Lower lobe of right lung (tissue), 2 donors: ENCODE measurements around the gene SEC63. TPM values are rescaled to one million over a fixed set of nuclear protein-coding genes. Genes with fewer than 3 reads are reported as not detected.

Source experiments
- ATAC-seq, 2 donors: fragments of 200-7000 bp; cut with Tn5 transposase; one replicate each; pipeline ENCODE4 v1.9.1; 2020 to 2022; ENCODE audit warnings: mild to moderate bottlenecking in 2 of 2, moderate library complexity in 2 of 2
- DNase-seq: peaks from one replicate; pipeline ENCODE4 v3.0.0-alpha.2; 2020
- H3K27ac ChIP-seq: fragments of 200-600 bp; one replicate; pipeline ENCODE4 v1.8.0; 2022
- H3K27me3 ChIP-seq: fragments of 200-600 bp; one replicate; pipeline ENCODE4 v1.8.0; 2022; ENCODE audit warnings: low read depth
- H3K36me3 ChIP-seq: fragments of 200-600 bp; one replicate; pipeline ENCODE4 v1.8.0; 2022; ENCODE audit warnings: mild to moderate bottlenecking
- H3K4me1 ChIP-seq: fragments of 200-600 bp; one replicate; pipeline ENCODE4 v1.8.0; 2022
- H3K4me3 ChIP-seq: fragments of 200-600 bp; one replicate; pipeline ENCODE4 v1.8.0; 2022; ENCODE audit warnings: mild to moderate bottlenecking
- H3K9me3 ChIP-seq: fragments of 200-600 bp; one replicate; pipeline ENCODE4 v1.8.0; 2022
- intact Hi-C: fragments of 100-400 bp; cut with DNase I; formaldehyde crosslinking; loops from one replicate; pipeline ENCODE4 v1.11.0; 2022
- total RNA-seq: library from RNA; stranded (reverse); fragmentation: NEBNext Ultra II Directional; extraction: Animal tissue kit (Norgen Biotek cat#: 25700); gene quantifications from one replicate; pipeline ENCODE4 v1.2.1, GENCODE V29; 2021
- TF ChIP-seq, protein P1 (sequence below): fragments of 200-600 bp; IDR thresholded peaks from one replicate; pipeline ENCODE4 v1.8.0; 2022; ENCODE audit warnings: antibody characterized with exemption, mild to moderate bottlenecking
- donor health status: DM: no; HTN: yes; CAD: no; lungs with severe emphysema.

Gene SEC63
- total RNA-seq, 1 donor from 2014 or later = 96.5 TPM

DNA sequence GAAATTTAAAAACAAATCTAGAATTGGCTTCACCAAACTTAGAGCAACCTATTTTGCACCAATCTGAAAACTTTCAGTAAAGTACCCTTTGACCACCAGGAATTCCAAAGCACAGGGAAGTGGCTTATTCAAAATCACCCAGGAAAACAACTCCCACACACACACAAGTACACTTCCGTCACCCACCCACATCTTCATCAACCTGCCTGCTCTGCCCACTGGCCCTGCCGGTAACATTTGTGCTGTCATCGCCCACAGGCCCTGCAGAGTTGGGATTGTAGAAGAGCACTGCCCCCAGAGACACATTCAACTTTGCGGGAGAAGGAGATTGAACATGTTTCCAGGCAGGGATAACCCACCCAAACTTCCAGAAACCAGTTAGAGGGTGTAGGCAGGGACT is 114.6 kb downstream of the SEC63 start:
- intact Hi-C loops = no loop called here
- H3K27me3 ChIP-seq = peaks cover 12% of the 10 kb centered on the region
- H3K27ac ChIP-seq = no peak overlapping the region
- H3K4me1 ChIP-seq = peaks cover 7% of the 10 kb centered on the region
- no peaks in the 10 kb centered on the region for H3K36me3 ChIP-seq
- no peaks in the 10 kb centered on the region for H3K9me3 ChIP-seq
- no peak for ATAC-seq
- TF ChIP-seq, protein P1, sequence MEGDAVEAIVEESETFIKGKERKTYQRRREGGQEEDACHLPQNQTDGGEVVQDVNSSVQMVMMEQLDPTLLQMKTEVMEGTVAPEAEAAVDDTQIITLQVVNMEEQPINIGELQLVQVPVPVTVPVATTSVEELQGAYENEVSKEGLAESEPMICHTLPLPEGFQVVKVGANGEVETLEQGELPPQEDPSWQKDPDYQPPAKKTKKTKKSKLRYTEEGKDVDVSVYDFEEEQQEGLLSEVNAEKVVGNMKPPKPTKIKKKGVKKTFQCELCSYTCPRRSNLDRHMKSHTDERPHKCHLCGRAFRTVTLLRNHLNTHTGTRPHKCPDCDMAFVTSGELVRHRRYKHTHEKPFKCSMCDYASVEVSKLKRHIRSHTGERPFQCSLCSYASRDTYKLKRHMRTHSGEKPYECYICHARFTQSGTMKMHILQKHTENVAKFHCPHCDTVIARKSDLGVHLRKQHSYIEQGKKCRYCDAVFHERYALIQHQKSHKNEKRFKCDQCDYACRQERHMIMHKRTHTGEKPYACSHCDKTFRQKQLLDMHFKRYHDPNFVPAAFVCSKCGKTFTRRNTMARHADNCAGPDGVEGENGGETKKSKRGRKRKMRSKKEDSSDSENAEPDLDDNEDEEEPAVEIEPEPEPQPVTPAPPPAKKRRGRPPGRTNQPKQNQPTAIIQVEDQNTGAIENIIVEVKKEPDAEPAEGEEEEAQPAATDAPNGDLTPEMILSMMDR = no peak
- DNase-seq = no peak
- H3K4me3 ChIP-seq = no peak overlapping the region

DNA sequence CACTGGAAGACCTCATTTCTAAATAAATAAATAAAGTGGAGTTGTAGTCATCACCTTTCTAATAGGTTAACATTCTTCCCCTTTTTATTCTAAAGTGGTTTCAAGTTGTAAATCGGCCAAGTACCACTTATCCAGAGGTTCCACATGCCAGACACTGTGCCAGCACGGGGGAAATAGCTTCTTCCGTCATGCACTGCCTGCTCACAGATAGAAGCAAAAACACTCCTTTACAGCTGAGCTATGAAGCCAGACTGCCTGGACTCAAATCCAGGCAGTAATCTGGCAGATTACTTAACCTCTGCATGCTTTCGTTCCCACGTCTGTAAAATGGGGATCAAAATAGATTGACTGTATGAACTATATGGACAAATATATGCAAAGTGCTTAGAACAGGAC is 116.7 kb downstream of the SEC63 start:
- H3K4me1 ChIP-seq = no peaks in the 10 kb centered on the region
- H3K4me3 ChIP-seq = no peak overlapping the region
- intact Hi-C loops = no loop called here
- H3K27ac ChIP-seq = no peak overlapping the region
- no peaks in the 10 kb centered on the region for H3K27me3 ChIP-seq
- DNase-seq (no peak), ATAC-seq (peak; percentile 42 to 81)
- no peaks in the 10 kb centered on the region for H3K9me3 ChIP-seq
- no peaks in the 10 kb centered on the region for H3K36me3 ChIP-seq
- TF ChIP-seq, protein P1 = no peak

DNA sequence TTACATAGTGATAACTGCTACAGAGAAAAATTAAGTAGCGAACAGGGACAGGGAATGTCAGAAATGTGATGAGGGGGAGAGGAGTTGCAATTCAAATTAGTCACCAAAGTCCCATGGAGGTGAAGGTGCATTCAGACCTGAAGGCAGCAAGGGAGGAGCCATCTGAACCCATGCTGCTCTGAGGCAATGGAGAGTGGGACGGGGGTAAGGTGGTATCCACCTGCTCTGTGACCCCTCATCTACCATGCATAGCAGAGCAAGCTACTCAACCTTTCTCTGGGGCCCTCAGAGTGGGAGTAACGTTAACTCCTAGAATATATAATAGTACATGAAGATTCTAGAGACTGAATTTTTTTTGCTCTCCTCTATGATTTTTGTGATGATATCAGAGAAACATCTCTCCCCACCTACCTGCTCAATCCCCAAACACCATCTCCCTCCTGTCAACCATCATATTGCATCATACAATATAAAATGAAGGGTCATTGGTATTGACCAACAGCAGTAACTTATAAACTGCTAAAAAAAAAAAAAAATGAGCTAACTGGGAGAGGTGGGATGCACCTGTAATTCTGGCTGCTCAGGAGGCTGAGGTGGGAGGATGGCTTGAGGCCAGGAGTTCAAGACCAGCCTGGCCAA is 117.3 kb downstream of the SEC63 start:
- Histone ChIP-seq H3K9me3 (no peaks in the 10 kb centered on the region), H3K27ac (no peak overlapping the region), H3K36me3 (no peaks in the 10 kb centered on the region), H3K4me3 (no peak overlapping the region), H3K27me3 (no peaks in the 10 kb centered on the region), H3K4me1 (no peaks in the 10 kb centered on the region)
- TF ChIP-seq, protein P1 = no peak
- intact Hi-C loops = no loop called here
- no peak for DNase-seq
- ATAC-seq = no peak

DNA sequence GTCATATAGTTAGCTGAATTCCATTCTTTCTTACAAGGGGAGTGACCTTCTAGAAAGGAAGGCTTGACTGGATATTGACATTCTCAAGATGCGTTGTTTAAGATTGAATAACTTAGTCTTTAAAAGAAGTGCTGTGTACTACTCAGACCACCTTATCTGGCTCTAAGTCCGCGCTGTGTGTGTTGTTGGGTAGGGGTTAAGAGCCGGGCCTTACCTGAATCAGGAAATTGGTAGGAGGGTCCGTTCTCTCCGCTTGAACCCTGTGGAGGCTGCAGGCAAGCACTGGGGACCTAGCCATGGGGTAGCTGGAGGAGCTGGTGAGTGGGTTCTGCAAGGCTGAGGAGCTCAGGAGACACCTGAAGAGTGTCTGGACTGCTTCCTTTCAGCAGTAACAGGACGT is 124.9 kb downstream of the SEC63 start:
- ATAC-seq (no peak), DNase-seq (no peak)

DNA sequence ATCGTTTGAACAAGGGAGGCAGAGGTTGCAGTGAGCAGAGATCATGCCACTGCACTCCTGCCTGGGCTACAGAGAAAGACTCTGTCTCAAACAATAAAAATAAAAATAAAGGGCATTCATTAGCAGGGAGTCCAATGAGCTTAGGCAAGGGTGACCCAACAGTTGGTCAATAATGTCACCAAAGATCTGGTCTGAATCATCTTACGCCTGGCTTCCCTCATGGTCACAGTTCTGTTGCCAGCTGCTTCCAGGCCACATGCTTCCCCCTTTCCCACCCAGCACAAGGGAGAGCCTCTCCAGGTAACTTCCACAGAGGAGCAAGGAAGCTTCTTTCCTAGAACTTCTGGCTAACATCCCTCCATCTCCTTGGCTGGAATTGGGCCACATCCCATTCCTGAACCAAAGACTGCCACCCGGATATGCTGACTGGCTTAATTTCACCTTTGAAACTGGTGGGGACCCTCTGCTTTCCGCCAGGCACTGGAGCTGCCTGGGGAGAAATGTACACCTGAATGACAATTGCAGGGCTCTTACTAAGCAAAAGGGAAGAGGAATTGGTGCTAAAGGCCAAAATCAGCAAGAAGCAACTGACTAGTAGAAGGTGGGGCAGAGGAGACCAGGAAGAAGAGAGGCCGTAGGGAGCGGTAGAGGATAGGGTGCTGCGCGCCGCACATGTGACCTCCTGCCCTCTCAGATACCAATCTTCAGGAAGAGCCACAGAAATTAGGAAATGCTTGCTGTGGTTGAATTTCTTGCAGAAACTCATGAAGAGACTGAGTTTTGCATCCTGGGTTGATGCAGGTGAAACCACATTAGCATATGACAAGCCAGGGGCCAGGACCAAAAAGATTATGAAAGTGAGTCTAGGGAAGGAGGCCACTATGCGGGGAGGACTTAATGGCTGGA is 125.6 kb downstream of the SEC63 start:
- intact Hi-C loops = no loop called here
- H3K36me3 ChIP-seq = no peaks in the 10 kb centered on the region
- no peak for DNase-seq
- H3K4me1 ChIP-seq = no peaks in the 10 kb centered on the region
- H3K27me3 ChIP-seq = no peaks in the 10 kb centered on the region
- H3K27ac ChIP-seq = no peak overlapping the region
- TF ChIP-seq, protein P1 = no peak
- H3K9me3 ChIP-seq = no peaks in the 10 kb centered on the region
- no peak overlapping the region for H3K4me3 ChIP-seq
- ATAC-seq = peak; percentile 37 to 58

More for the DNA sequence above, 124.9 kb downstream of the SEC63 start:
- Histone ChIP-seq H3K4me3 (no peak overlapping the region), H3K36me3 (no peaks in the 10 kb centered on the region), H3K9me3 (no peaks in the 10 kb centered on the region), H3K4me1 (no peaks in the 10 kb centered on the region), H3K27ac (no peak overlapping the region), H3K27me3 (no peaks in the 10 kb centered on the region)
- intact Hi-C loops = no loop called here
- TF ChIP-seq, protein P1 = no peak
